GM18502 (cell line): Measurements from ENCODE around the gene RGS18.
"Not testable (repeated sequence)": the region's sequence is repeated elsewhere in the genome, so short reads cannot be mapped to it uniquely, and the experiment has no call there.

Source experiments
- ATAC-seq: cut with Tn5 transposase; IDR thresholded peaks from one replicate; pipeline ENCODE4 v1.9.1; 2021; ENCODE audit warnings: mild to moderate bottlenecking; ENCODE audit not compliant: unreplicated experiment, poor library complexity

The RGS18 gene

GRCh38 chr1:192162376-192162775 lies 4.1 kb downstream of the RGS18 start:
- ATAC-seq, result no peak

DNA sequence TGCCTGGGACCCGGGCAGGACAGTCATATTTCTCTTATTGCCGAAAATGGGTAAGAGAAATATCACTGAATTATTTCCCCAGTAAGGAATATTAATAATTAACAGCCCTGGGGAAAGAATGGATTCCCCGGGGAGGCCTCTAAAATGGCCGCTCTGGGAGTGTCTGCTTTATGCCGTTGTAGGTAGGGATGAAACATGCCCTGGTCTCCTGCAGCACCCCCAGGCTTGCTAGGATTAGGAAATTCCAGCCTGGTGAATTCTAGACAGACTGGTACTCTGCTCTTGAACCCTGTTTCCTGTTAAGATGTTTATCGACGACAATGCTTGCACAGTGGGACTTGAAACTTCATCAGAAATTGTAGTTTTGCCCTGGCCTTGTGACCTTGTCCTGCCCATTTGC lies 6.7 kb downstream of the RGS18 start:
- ATAC-seq, result not testable (repeated sequence)

DNA sequence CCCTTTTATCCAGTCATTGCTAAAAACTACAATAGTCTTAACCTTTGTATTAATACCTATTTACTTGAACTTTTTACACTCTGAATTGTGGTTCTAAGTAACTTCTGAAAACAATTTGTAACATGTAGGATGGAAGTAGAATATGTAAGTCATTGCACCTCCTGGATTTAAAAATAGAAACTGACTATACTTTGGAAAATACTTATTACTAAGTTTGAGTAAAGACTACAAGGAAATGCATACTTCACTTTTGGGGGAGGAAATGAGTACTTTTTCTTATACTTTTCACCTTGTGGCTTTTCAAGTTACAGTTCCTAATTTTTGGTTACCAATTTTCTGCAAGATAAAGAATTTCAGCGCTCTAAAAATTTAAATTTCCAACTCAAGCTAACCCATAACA lies 8.7 kb downstream of the RGS18 start:
- ATAC-seq, result no peak

DNA sequence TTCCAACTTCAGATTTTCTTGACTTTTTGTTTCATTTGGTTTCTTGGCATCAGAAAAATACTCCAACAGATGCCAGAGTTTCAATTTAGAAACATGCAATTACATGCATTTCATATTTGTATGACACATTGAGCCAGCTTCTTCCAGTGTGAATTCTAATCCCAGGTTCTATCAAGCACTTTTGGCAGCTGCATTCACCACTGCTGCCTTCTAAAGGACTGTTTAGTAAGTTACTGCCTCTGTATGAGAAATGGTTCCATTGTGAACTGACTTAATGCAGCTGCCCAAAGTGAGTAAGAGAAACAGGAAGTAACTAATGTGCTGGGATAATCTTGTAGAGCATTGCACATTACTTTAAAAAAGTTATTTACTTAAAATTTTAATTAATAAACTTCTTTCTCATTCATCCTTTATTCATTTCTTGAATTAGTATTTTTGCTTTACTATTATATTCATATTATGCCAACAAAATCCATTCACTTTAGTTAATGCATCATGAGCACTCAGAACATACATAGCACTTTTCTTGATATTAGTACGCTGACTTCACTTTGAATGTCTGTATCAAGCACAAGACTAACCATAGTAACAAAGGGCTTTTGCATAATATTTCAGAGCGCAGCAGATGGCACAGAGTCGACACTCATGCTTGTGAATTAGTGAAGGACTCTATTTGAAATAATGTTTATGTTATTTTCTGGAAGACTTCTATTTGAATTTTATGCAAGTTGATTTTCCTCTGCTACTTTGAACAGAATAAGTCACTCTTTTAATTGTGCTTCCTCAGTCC lies 9.8 kb downstream of the RGS18 start:
- ATAC-seq, result no peak

DNA sequence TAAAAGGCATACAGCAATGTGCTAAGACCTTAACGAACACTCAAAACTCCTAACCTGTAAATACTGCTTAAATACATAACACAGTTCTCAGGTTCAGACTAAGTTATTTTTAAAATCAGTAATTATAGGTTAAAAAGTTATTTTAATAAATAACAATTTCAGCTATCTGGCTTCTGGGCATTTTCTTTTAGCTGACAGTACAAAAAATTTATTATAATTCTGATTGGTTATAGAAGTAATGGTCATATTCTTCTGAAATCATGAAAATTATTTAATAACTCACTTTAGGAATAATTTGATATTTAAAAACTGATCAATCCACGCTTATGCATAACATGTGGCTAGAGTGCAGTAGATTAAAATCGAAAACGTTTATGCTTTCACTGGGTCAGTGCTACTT lies 10.7 kb downstream of the RGS18 start:
- no peak for ATAC-seq

GRCh38 chr1:192170196-192170984 lies 12.1 kb downstream of the RGS18 start:
- no peak for ATAC-seq

- no peak for ATAC-seq
Observed at GRCh38 chr1:192171123-192171522, 12.9 kb downstream of the RGS18 start.

DNA sequence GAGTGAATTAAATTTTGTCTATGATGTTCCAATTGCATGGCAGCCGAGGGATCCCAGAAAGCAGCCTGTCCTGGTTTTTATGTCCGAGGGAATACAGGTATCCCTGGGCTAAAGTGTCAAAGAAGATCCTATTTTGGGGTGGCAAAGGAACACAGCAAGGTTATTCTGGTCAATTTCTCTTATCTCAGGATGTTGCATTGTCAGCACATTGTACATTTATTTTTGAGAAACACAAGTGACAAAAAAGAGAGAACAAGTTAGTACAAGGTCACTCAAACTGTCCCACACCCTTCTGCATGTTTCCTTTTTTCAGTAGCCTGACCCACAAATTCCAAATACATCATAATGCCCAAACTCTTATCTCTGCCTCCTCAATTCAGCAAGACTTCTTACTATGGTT lies 17.7 kb downstream of the RGS18 start:
- ATAC-seq, result no peak

- ATAC-seq, result no peak
Observed at GRCh38 chr1:192183788-192184187, 25.5 kb downstream of the RGS18 start.

DNA sequence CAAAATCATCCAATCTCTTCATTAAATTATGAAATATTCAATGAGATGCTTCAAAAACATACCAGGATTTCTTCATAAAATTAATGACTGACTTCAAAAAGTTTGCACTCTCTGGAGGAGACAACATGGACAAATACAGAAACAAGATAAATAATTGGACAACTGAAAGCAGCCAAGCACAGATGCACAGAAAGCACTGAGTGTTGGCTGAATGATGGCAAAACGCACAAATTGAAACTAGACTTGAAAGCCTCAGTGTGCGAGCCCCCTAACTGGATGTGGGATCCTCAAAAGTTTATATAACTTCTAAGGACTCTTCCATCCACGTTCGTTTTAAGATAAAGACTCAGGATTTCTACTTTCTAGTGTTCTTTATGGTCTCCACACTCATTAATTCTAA lies 27.9 kb downstream of the RGS18 start:
- no peak for ATAC-seq

GRCh38 chr1:192190066-192190465 lies 31.8 kb downstream of the RGS18 start:
- no peak for ATAC-seq

DNA sequence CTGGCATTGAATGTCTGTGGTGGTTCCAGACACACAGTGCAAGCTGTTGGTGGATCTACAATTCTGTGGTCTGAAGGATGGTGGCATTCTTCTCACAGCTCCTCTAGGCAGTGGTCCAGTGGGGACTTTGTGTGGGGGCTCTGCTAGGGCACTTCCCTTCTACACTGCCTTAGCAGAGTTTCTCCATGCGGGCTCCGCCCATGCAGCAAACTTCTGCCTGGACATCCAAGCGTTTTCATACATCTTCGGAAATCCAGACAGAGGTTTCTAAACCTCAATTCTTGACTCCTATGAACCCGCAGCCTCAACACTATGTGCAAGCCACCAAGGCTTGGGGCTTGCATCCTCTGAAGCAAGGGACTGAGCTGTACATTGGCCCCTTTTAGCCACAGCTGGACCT lies 43.0 kb downstream of the RGS18 start:
- no peak for ATAC-seq

DNA sequence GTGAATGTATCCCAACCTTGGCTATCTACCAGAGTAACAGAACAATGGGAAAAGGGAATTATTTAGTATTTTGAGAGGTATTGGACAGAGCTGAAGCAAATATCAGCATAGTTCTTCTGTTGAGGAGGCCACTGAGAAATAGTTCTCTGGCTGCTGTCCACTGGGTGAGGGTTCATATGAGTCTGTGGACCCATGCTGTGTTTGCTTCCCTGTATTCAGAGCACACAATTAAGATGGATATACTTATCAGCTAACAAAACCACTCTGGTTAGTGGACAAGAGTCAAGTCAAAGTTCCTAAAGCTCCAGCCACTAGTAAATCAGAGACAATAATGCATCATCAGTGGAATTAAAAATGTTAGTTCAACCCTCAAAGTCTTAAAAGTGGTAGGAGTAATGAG lies 66.1 kb downstream of the RGS18 start:
- ATAC-seq, result no peak

DNA sequence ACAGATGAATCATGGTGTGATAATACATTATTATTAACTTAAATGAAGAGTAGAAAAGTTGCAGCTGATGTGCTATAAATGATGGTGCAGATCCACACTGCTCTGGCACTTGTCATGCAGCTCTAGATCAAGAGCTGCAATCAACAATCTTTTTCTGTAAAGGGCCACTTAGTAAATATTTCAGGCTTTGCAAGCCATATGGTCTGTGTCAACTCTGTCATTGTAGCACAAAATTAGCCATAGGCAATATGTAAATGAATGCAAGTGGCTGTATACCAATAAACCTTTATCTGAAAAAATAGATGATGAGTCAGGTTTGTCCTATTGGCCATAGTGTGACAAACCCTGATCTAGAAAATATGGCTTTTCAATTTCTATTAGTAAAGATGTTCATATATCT lies 66.6 kb downstream of the RGS18 start:
- no peak for ATAC-seq

DNA sequence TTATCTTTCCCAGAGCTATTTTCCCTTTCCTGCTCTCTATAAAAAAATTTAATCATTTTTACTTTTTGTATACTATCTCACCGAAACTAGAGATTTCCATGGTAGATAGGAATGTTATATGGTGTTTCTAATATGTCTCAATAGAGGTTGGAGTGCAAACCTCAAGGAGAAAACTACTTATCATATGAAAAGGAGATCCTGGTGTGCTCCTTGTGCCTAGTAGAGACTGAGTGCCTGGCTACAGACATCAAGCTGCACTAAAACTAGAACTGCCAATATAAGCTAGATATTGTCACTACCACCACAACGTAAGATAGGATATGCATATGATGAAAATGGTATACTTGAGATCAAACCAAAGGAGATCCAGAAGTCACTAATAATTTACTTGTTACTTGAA lies 67.0 kb downstream of the RGS18 start:
- no peak for ATAC-seq

- ATAC-seq, result no peak
Observed at GRCh38 chr1:192225703-192226102, 67.4 kb downstream of the RGS18 start.

- ATAC-seq, result no peak
Observed at GRCh38 chr1:192227330-192227729, 69.1 kb downstream of the RGS18 start.

DNA sequence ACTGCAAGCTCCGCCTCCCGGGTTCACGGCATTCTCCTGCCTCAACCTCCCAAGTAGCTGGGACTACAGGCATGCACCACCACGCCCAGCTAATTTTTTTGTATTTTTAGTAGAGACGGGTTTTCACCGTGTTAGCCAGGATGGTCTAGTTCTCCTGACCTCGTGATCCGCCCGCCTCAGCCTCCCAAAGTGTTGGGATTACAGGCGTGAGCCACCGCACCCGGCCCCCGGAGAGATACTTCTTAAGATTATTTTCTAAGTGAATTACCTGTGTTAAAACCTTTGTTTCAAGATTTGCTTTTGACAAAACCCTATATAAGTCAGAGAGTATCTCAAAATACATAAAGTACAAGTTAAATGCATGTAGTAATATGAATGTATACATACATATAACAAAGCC lies 69.7 kb downstream of the RGS18 start:
- not testable (repeated sequence) for ATAC-seq

- no peak for ATAC-seq
Observed at GRCh38 chr1:192232817-192233417, 74.7 kb downstream of the RGS18 start.

DNA sequence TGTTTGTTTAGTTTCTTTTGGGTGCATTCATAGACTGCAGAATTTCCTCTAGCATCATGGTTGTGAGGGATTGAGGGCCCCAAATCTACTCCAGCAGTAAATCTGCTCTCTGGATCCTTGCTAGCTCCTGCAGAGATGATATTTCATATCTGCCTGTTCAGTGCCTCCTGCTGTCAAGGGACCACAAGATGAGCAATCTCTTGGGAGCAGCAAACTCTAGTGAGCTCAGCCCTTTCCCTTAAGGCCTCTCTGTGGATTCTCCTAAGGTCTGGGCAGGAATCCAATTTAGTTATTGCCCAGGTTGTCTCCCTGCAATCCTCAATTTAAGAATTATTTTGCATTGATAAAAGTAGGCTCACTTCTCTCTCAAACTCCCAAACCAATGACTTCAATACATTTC lies 76.9 kb downstream of the RGS18 start:
- ATAC-seq, result no peak
